Neural cell (in vitro differentiated cells): Measurements from ENCODE around the gene SNX20.

Source experiments
- CTCF ChIP-seq: fragments of 450-650 bp; IDR thresholded peaks from 2 replicates; pipeline ENCODE4 v1.5.1; 2014; ENCODE audit warnings: antibody characterized with exemption, mild to moderate bottlenecking, moderate library complexity; ENCODE audit not compliant: poor library complexity, severe bottlenecking
- EP300 ChIP-seq: fragments of 450-650 bp; conservative IDR thresholded peaks from 2 replicates; pipeline ENCODE4 v1.6.1; 2014; ENCODE audit warnings: antibody characterized with exemption, mild to moderate bottlenecking, moderate library complexity; ENCODE audit not compliant: poor library complexity, severe bottlenecking
- EZH2 ChIP-seq: fragments of 200-600, 300-800 bp; shearing (Covaris generic), sonication (generic); IDR thresholded peaks from 2 replicates; pipeline ENCODE4 v1.6.1; 2014; ENCODE audit warnings: antibody characterized with exemption, low read length, borderline replicate concordance, mild to moderate bottlenecking; ENCODE audit not compliant: insufficient read depth, poor library complexity, severe bottlenecking
- POLR2AphosphoS5 ChIP-seq: IDR thresholded peaks from 2 replicates; pipeline ENCODE4 v1.6.1; 2012
- SMC3 ChIP-seq: fragments of 450-650 bp; conservative IDR thresholded peaks from 2 replicates; pipeline ENCODE4 v1.6.1; 2014; ENCODE audit warnings: antibody characterized with exemption, mild to moderate bottlenecking, moderate library complexity; ENCODE audit not compliant: poor library complexity
- TAF1 ChIP-seq: IDR thresholded peaks from 2 replicates; pipeline ENCODE4 v1.6.1; 2012; ENCODE audit warnings: low read depth

- TF ChIP-seq CTCF: no peak
- no peak for TF ChIP-seq TAF1
- no peak for TF ChIP-seq EP300
- TF ChIP-seq EZH2: no peak
- TF ChIP-seq SMC3: no peak
- no peak for TF ChIP-seq POLR2AphosphoS5
Measured at GRCh38 chr16:50641818-50642187, 39.3 kb downstream of the SNX20 start.
